GM21526 (cell line): Measurements from ENCODE around the gene GLCCI1.
"Not testable (repeated sequence)": the region's sequence is repeated elsewhere in the genome, so short reads cannot be mapped to it uniquely, and the experiment has no call there.

ENCODE experiments used
- ATAC-seq: cut with Tn5 transposase; IDR thresholded peaks from one replicate; pipeline ENCODE4 v1.9.1; 2021; ENCODE audit warnings: moderate library complexity; ENCODE audit not compliant: unreplicated experiment, low FRiP score

Gene GLCCI1

DNA sequence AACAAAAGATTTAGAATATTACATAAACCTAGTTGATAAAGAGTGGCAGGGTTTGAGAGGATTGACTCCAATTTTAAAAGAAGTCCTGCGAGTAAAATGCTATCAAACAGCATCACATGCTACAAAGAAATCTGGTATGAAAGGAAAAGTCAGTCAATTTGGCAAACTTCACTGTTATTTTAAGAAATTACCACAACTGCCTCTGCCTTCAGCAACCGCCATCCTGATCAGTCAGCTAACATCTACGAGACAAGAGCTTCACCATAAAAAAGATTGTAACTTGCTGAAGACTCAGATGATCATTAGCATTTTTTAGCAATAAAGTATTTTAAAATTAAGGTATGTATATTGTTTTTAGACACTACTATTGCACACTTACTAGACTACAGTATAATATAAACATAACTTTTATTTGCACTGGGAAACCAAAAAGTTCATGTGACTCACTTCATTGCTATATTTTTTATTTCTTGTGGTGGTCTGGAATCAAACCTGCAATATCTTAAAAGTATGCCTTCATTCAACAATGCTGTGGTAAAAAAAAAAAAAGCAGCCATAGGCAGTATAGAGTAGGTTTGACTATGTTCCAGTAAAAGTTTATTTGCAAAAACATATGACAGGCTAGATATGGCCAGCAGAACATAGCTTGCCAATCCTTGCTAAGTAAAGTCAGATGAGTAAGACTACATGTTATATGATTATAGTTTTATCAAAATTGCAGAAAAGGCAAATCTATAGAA is 74.4 kb downstream of the GLCCI1 start:
- ATAC-seq, result no peak

DNA sequence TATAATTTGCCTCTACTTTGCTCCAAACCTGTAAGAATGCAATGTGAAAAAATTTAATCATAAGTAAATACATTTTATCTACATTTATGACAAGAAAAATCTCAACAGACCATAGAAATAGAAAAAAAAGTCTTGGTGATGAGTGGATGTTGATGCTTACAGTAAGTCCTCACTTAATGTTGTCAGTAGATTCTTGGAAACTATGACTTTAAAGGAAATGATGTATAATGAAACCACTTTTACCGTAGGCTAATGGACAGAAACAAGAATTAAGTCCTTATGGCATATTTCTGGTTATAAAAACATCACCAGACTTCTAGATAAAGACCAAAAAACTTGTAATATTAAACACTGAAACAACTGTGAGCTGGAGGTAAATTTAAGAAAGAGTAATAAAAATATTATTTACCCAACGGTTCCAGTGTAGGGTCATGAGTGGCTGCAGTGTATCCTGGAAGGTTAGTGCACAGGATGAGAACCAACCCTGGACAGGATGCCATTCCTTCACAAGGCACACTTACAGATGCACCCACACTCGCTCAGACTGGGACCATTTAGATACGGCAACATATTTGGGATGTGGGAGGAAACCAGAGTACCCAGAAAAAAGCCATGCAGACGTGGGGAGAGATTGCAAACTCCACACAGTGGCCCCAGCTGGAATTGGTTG is 76.3 kb downstream of the GLCCI1 start:
- ATAC-seq, result no peak

DNA sequence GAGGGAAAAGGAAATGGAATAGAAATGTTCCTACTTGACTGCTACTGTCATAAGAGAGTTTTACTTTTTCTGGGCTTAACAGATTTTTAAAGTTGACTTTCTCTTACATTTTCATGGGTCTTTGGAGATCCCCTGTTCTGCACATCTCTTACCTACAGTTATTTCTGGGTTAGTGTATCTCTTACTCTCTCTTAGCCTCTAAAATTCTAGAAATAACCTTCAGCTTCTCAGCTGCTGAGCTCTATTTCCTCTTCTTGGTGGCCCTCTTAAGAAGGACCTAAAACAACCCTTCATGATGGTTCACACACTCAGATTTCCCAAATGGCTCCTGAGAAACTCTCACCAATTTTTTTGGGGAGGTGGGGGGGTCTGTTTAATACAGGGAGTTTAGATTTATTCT is 79.5 kb downstream of the GLCCI1 start:
- ATAC-seq, result not testable (repeated sequence)

- ATAC-seq, result no peak
These were observed 82.8 kb downstream of the GLCCI1 start for GRCh38 chr7:8051373-8051772.

DNA sequence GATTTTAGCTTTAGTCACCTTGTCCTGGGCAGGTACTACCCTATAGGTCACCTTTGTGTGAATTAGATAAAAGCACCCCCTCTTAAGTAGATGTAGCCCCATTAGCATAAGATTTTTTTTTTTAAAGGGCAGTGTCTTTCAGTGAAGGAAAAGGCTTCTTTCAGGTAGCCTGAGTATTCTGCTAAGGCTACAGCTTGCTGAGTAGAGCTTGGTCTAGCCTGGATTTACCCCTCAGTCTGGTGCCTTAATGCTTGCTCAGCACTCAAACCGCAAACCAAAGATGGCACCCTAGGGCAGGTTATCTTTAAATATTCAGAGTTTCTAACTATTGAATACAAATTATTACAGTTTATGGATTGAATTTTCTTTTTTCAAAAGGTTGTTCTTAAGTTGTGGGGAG is 83.4 kb downstream of the GLCCI1 start:
- ATAC-seq, result no peak

DNA sequence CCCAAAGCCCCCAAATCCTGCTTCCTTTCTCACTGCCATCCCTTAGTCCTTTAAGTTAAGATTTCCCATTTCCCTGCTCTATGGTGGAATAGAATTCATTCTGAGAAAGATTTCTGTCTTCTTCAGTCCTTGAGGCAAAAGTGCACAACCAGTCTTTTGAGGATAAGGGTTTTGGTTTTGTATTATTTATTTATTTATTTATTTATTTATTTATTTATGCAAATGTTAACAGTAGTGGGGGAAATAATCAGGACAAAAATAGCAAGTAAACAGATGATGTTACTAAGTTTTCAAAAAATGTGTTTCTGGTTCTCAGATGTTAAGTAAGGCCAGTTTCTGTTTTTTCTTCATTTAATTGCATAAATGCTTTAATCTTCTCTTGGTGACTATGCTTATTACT is 84.2 kb downstream of the GLCCI1 start:
- no peak for ATAC-seq

- no peak for ATAC-seq
These were observed 87.8 kb downstream of the GLCCI1 start for GRCh38 chr7:8056439-8056838.

DNA sequence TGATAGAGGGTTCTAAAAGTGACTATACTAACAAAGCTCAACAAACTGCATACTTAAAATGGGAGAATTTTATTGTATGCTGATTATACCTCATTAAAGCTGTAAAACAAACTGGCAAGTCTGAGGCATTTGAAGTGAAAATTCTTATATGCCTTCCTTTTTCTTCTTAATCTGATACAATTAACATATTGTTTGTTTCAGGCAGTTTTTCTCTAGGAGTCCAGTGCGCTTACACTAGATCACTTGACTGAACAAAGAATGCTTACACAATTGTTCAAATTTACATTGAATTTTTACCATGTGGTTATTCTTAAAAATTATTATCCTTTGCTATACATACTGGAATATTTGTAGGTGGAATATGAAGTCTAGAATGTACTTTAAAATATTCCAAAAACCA is 89.0 kb downstream of the GLCCI1 start:
- no peak for ATAC-seq

DNA sequence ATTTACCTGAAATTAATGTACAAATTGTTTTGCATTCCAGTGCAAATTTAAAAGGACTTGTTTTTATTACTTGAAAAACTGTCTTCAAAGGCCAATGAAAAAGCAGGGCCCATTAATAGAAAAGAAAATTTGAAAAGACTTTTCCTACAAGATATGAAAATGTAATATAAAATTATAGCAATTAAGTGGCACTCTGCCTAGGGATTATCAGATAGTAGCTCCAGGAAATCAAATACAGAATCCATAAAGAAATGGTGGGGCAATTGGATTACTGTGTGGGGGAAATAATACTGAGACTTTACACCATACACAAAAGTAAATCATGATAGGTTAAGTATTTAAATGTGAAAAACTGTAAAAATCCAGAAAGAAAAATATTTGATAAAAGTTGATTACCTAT is 89.7 kb downstream of the GLCCI1 start:
- no peak for ATAC-seq

- ATAC-seq, result no peak
These were observed 90.3 kb downstream of the GLCCI1 start for GRCh38 chr7:8058852-8059251.

GRCh38 chr7:8060241-8060640 is 91.6 kb downstream of the GLCCI1 start:
- ATAC-seq, result no peak

DNA sequence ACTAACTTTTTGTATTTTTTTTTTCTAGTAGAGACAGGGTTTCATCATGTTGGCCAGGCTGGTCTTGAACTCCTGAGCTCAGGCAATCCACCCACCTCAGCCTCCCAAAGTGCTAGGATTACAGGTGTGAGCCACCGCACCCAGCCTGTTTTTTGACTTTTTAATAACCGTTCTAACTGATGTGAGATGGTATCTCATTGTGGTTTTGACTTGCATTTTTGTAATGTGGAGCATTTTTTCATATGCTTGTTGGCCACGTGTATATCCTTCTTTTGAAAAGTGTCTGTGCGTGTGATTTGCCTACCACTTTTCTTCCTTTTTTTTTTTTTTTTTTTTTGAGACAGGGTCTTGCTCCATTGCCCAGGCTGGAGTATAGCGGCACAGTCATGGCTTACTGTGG is 94.7 kb downstream of the GLCCI1 start:
- ATAC-seq, result not testable (repeated sequence)

- no peak for ATAC-seq
These were observed 95.2 kb downstream of the GLCCI1 start for GRCh38 chr7:8063706-8064297.

GRCh38 chr7:8064828-8065227 is 96.2 kb downstream of the GLCCI1 start:
- ATAC-seq, result no peak

DNA sequence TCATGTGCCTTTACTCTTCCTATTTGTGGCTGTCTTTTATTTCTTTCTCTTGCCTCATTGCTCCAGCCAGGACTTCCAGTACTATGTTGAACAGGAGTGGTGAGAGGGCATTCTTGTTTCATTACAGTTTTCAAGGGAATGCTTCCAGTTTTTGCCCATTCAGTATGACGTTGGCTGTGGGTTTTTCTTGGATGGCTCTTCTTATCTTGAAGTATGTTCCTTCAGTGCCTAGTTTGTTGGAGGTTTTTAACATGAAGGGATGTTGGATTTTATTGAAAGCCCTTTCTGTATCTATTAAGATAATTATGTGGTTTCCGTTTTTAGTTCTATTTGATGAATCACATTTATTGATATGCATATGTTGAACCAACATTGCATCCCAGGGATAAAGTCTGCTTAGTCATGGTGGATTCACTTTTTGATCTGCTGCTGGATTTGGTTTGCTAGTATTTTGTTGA is 96.8 kb downstream of the GLCCI1 start:
- no peak for ATAC-seq

- ATAC-seq, result no peak
These were observed 100.5 kb downstream of the GLCCI1 start for GRCh38 chr7:8068892-8069686.

GRCh38 chr7:8070451-8071180 is 102.0 kb downstream of the GLCCI1 start:
- ATAC-seq, result no peak

DNA sequence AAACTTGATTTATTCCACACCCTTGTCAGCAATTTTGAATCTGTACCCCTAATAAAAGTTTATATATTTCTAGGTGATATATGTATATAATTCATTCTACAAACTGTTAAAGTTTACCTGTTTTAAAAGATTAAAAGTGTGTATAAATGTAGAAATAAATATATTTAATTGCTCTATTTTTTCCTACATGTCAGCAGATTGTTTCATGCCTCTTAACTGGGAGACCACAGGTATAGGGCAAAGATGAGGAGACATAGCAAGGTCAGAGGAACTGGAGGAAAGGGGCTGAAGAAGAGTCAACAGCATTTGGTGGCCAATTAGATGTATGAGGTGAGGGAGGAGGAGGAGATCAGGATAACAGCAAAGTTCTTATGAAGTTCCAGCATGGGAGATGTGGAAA is 109.8 kb downstream of the GLCCI1 start:
- no peak for ATAC-seq

GRCh38 chr7:8082762-8083161 is 114.2 kb downstream of the GLCCI1 start:
- no peak for ATAC-seq

DNA sequence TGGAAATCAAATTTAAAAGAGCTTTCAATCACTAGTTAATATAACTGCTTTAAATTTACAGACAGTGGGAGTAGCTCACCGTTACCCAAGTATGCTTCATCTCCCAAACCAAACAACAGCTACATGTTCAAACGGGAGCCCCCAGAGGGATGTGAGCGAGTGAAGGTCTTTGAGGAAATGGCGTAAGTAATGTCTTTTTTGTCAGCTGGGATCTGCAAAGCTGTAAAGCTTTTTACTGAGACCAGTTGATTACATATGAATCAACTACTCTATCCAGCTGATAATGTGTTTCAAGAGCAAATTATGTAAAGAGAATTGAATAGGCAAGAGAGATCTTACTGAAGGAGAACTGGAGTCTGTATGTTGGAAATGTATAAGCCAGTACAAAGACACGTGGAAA is 116.2 kb downstream of the GLCCI1 start:
- ATAC-seq, result no peak
